ENCODE data around the gene DGKZ.

Gene DGKZ

GRCh38 chr11:46351606-46352005 lies 4.3 kb downstream of the DGKZ start:
- Histone ChIP-seq H3K79me2 (peaks cover 24% of the 10 kb centered on the region), H2AFZ (no peak overlapping the region), H3K9ac (no peak overlapping the region), H3K4me3 (ENCODE audit: low read depth, low read length) (no peak overlapping the region), H3K27ac (no peak overlapping the region), H3K4me2 (ENCODE audit: low read length) (no peak overlapping the region), H3K27me3 (ENCODE audit: control insufficient read depth, insufficient read depth, low read length) (no peaks in the 10 kb centered on the region), H3K4me1 (peaks cover 3% of the 10 kb centered on the region), H3K36me3 (ENCODE audit: control insufficient read depth, insufficient read depth, low read length) (no peaks in the 10 kb centered on the region), H3K9me3 (ENCODE audit: control insufficient read depth, low read length) (no peaks in the 10 kb centered on the region)
- TF ChIP-seq CTCF (IDR thresholded peaks at IDR 0.05), result no peak

GRCh38 chr11:46352063-46352841 lies 5.0 kb downstream of the DGKZ start:
- H3K4me1 ChIP-seq, result peaks cover 9% of the 10 kb centered on the region
- no peak overlapping the region for H3K4me3 ChIP-seq (ENCODE audit: low read depth, low read length)
- no peak overlapping the region for H3K27ac ChIP-seq
- H3K79me2 ChIP-seq, result peaks cover 22% of the 10 kb centered on the region
- no peaks in the 10 kb centered on the region for H3K36me3 ChIP-seq (ENCODE audit: control insufficient read depth, insufficient read depth, low read length)
- H2AFZ ChIP-seq, result no peak overlapping the region
- H3K9me3 ChIP-seq (ENCODE audit: control insufficient read depth, low read length), result no peaks in the 10 kb centered on the region
- no peaks in the 10 kb centered on the region for H3K27me3 ChIP-seq (ENCODE audit: control insufficient read depth, insufficient read depth, low read length)
- TF ChIP-seq CTCF (IDR thresholded peaks at IDR 0.05), result peak; percentile 73
- H3K4me2 ChIP-seq (ENCODE audit: low read length), result no peak overlapping the region
- no peak overlapping the region for H3K9ac ChIP-seq

- Histone ChIP-seq H2AFZ (no peak overlapping the region), H3K4me1 (peaks cover 13% of the 10 kb centered on the region), H3K27me3 (ENCODE audit: control insufficient read depth, insufficient read depth, low read length) (no peaks in the 10 kb centered on the region), H3K27ac (no peak overlapping the region), H3K4me2 (ENCODE audit: low read length) (no peak overlapping the region), H3K9me3 (ENCODE audit: control insufficient read depth, low read length) (no peaks in the 10 kb centered on the region), H3K79me2 (peaks cover 17% of the 10 kb centered on the region), H3K9ac (no peak overlapping the region), H3K36me3 (ENCODE audit: control insufficient read depth, insufficient read depth, low read length) (no peaks in the 10 kb centered on the region), H3K4me3 (ENCODE audit: low read depth, low read length) (no peak overlapping the region)
- no peak for TF ChIP-seq CTCF (IDR thresholded peaks at IDR 0.05)
These were observed 6.4 kb downstream of the DGKZ start for GRCh38 chr11:46353698-46354097.

- Histone ChIP-seq H3K27ac (peak overlapping the region; percentile 74), H2AFZ (no peak overlapping the region), H3K4me3 (ENCODE audit: low read depth, low read length) (no peak overlapping the region), H3K36me3 (ENCODE audit: control insufficient read depth, insufficient read depth, low read length) (no peaks in the 10 kb centered on the region), H3K4me2 (ENCODE audit: low read length) (no peak overlapping the region), H3K9ac (no peak overlapping the region), H3K9me3 (ENCODE audit: control insufficient read depth, low read length) (no peaks in the 10 kb centered on the region), H3K4me1 (peaks cover 18% of the 10 kb centered on the region), H3K79me2 (peaks cover 13% of the 10 kb centered on the region), H3K27me3 (ENCODE audit: control insufficient read depth, insufficient read depth, low read length) (no peaks in the 10 kb centered on the region)
- TF ChIP-seq CTCF (IDR thresholded peaks at IDR 0.05), result no peak
These were observed 9.7 kb downstream of the DGKZ start for GRCh38 chr11:46356924-46357482.

Data from parathyroid adenoma (tissue), 2 donors.